Spleen (tissue), 7 donors: ENCODE results near the gene NCOR1.

Experiments
- POLR2A ChIP-seq, 3 donors: fragments of 450-650 bp; IDR thresholded peaks; one replicate each; pipeline ENCODE4 v1.5.1; 2017; ENCODE audit warnings: antibody characterized with exemption in 3 of 3, mild to moderate bottlenecking in 1 of 3
- POLR2AphosphoS5 ChIP-seq, 3 donors: sonication (generic); formaldehyde crosslinking; IDR thresholded peaks; one replicate each; pipeline ENCODE4 v1.5.1; 2017; ENCODE audit warnings: antibody characterized with exemption in 3 of 3
- TF ChIP-seq, protein P1 (sequence below), 11 experiments: fragments of 200-600 bp in 7 of 11; fragments of 450-650 bp in 4 of 11; sonication (generic) in 4 of 11; IDR thresholded peaks in 8 of 11; conservative IDR thresholded peaks in 3 of 11; 1 replicate in 7 of 11; 2 replicates in 4 of 11; pipeline versions ENCODE4 v1.4.0 to v1.8.0; 2016 to 2021; ENCODE audit warnings: antibody characterized with exemption in 11 of 11, inconsistent platforms in 4 of 11, mild to moderate bottlenecking in 1 of 11
- donor health status: DM: no; HTN: no; CAD: no; lungs with moderate emphysema.
- donor health status: DM: no; HTN: no; CAD: no.
- donor health status: DM: no; HTN: no; CAD: no.

DNA sequence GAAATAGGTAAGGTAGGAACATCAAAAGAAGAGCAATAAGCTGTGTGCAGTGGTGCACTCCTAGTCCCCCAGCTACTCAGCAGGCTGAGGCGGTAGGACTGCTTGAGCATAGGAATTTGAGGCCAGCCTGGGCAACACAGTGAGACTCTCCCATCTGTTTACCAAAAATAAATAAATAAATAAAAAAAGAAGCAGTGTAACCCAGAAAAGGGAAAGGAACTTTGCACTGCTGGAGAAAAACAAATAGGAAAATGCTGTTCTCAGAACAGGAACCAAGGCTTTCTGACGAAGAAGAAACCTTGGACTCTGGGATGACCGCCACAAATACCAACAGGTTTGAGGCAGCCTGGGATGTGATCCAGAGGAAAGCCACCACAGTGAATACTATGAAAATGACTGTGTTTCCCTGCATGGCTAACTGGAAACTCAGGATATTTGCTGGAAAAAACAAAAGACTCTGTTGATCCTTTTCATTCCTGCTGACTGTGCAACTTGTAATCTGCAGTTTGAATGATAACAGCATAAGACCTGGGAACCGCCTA, 174.6 kb downstream of the NCOR1 start:
- TF ChIP-seq, protein P1, sequence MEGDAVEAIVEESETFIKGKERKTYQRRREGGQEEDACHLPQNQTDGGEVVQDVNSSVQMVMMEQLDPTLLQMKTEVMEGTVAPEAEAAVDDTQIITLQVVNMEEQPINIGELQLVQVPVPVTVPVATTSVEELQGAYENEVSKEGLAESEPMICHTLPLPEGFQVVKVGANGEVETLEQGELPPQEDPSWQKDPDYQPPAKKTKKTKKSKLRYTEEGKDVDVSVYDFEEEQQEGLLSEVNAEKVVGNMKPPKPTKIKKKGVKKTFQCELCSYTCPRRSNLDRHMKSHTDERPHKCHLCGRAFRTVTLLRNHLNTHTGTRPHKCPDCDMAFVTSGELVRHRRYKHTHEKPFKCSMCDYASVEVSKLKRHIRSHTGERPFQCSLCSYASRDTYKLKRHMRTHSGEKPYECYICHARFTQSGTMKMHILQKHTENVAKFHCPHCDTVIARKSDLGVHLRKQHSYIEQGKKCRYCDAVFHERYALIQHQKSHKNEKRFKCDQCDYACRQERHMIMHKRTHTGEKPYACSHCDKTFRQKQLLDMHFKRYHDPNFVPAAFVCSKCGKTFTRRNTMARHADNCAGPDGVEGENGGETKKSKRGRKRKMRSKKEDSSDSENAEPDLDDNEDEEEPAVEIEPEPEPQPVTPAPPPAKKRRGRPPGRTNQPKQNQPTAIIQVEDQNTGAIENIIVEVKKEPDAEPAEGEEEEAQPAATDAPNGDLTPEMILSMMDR (IDR thresholded peaks at IDR 0.05 in 8 of 11, conservative IDR thresholded peaks at IDR 0.05 in 3 of 11) = no peak
- no peak for TF ChIP-seq POLR2A (IDR thresholded peaks at IDR 0.05)
- peak in 1 of 3 donors; percentile 54 for TF ChIP-seq POLR2AphosphoS5 (IDR thresholded peaks at IDR 0.05)
